PC-3 (cell line): ENCODE measurements around the gene FBXW7. TPM values are rescaled to one million over a fixed set of nuclear protein-coding genes. Genes with fewer than 3 reads are reported as not detected.

ENCODE experiments used
- ATAC-seq: fragments of 200-7000 bp; cut with Tn5 transposase; 2 replicates; pipeline ENCODE4 v1.9.1; 2020; ENCODE audit warnings: mild to moderate bottlenecking, moderate library complexity
- BruUV-seq: library from RNA; stranded (reverse); fragments of 400-500 nt; replicated peaks from 2 replicates; lab custom pipeline; 2021; lab: Mats Ljungman, UMichigan
- CTCF ChIA-PET: fragments of 300-600 bp; sonication (Branson Sonifier 250); formaldehyde crosslinking; loops from one replicate; lab custom pipeline; 2022; ENCODE audit warnings: antibody characterized with exemption; lab: Charles Lee
- POLR2A ChIA-PET: fragments of 300-600 bp; sonication (Branson Sonifier 250); formaldehyde crosslinking; loops from one replicate; lab custom pipeline; 2022; ENCODE audit warnings: antibody characterized with exemption; ENCODE audit not compliant: unreplicated experiment; lab: Charles Lee
- DNase-seq: peaks from one replicate; pipeline ENCODE4 v3.0.0-alpha.2; 2015
- H2AFZ ChIP-seq: fragments of 300-600 bp; sonication (generic); 2 replicates; pipeline ENCODE4 v1.6.0; 2016; ENCODE audit warnings: antibody characterized with exemption, low read length
- H3F3A ChIP-seq: fragments of 300-600 bp; sonication (generic); one replicate; pipeline ENCODE4 v1.6.0; 2017; ENCODE audit warnings: antibody characterized with exemption, low read length, control low read depth, mild to moderate bottlenecking; ENCODE audit not compliant: unreplicated experiment
- H3K27ac ChIP-seq: fragments of 300-600 bp; sonication (generic); 2 replicates; pipeline ENCODE4 v1.5.1; 2016; ENCODE audit warnings: mild to moderate bottlenecking, low read length
- H3K27me3 ChIP-seq: fragments of 300-600 bp; sonication (generic); 2 replicates; pipeline ENCODE4 v1.6.1; 2016; ENCODE audit warnings: low read length, mixed read lengths
- H3K36me3 ChIP-seq: fragments of 300-600 bp; sonication (generic); 2 replicates; pipeline ENCODE4 v1.6.1; 2016; ENCODE audit warnings: low read depth, mixed run types, low read length, mixed read lengths
- H3K4me1 ChIP-seq: fragments of 300-600 bp; sonication (generic); 2 replicates; pipeline ENCODE4 v1.5.1; 2016; ENCODE audit warnings: low read length; ENCODE audit not compliant: insufficient read depth
- H3K4me2 ChIP-seq: fragments of 300-600 bp; sonication (generic); 2 replicates; pipeline ENCODE4 v1.6.0; 2016; ENCODE audit warnings: low read length
- H3K4me3 ChIP-seq: fragments of 300-600 bp; sonication (generic); 2 replicates; pipeline ENCODE4 v1.5.1; 2016; ENCODE audit warnings: mild to moderate bottlenecking, low read length, mixed read lengths
- H3K79me2 ChIP-seq: fragments of 300-600 bp; sonication (generic); 2 replicates; pipeline ENCODE4 v1.6.1; 2017; ENCODE audit warnings: low read length, mixed read lengths
- H3K9ac ChIP-seq: fragments of 300-600 bp; sonication (generic); 2 replicates; pipeline ENCODE4 v1.6.0; 2016; ENCODE audit warnings: mild to moderate bottlenecking, low read length
- H3K9me2 ChIP-seq: fragments of 300-600 bp; sonication (generic); replicated peaks from 2 replicates; pipeline ENCODE4 v1.6.1; 2016; ENCODE audit warnings: mixed run types, low read length, mixed read lengths
- H3K9me3 ChIP-seq: fragments of 300-600 bp; sonication (generic); 2 replicates; pipeline ENCODE4 v1.6.1; 2016; ENCODE audit warnings: low read length, mixed read lengths
- H4K20me1 ChIP-seq: fragments of 300-600 bp; sonication (generic); 2 replicates; pipeline ENCODE4 v1.6.1; 2016; ENCODE audit warnings: low read length, mixed read lengths
- EZH2 ChIP-seq: fragments of 300-600 bp; sonication (generic); IDR thresholded peaks from one replicate; pipeline ENCODE4 v1.6.1; 2017; ENCODE audit warnings: antibody characterized with exemption, mild to moderate bottlenecking, low read length; ENCODE audit not compliant: unreplicated experiment
- EZH2phosphoT487 ChIP-seq: fragments of 300-600 bp; sonication (generic); IDR thresholded peaks from 2 replicates; pipeline ENCODE4 v1.6.1; 2018; ENCODE audit warnings: mild to moderate bottlenecking, antibody characterized with exemption, low read length, borderline replicate concordance
- intact Hi-C: fragments of 100-400 bp; cut with micrococcal nuclease; formaldehyde crosslinking; loops from 2 replicates; pipeline ENCODE4 v1.9.0; 2023
- total RNA-seq: library from RNA; depleted of rRNA; stranded (reverse); fragments of >200 nt; gene quantifications from 2 replicates; pipeline ENCODE4 v1.2.3, GENCODE V29; 2014
- TF ChIP-seq, protein P1 (sequence below): fragments of 300-600 bp; sonication (generic); conservative IDR thresholded peaks from 2 replicates; pipeline ENCODE4 v1.5.1; 2017; ENCODE audit warnings: antibody characterized with exemption, low read depth, mild to moderate bottlenecking, low read length

FBXW7 gene
- total RNA-seq, 1 experiment from 2014 or later, result 24.3 TPM

DNA sequence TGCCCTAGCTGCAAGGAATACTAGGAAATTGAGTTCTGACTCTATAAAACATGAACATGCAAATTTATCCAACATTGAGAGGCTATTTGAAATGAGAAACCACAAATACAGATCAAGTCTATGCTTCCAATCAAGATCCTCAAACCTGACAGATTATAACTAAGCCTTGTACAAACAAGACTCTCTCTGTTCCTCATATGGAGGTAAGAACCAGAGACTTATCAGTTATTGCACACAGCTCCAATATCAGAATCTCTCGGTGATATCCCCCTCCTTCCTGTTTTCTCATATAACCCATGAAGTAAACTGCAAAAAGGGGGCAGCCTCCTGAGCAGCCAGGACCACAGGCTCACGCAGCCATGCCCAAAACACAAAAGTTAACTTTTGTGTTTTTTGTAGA lies 36.5 kb downstream of the FBXW7 start:
- Histone ChIP-seq H4K20me1 (0 out of 2 replicates have a peak, but pooled peaks cover 4% of the 10 kb centered on the region), H3K4me1 (no peaks in the 10 kb centered on the region)
- CTCF ChIA-PET, result no interaction called here

DNA sequence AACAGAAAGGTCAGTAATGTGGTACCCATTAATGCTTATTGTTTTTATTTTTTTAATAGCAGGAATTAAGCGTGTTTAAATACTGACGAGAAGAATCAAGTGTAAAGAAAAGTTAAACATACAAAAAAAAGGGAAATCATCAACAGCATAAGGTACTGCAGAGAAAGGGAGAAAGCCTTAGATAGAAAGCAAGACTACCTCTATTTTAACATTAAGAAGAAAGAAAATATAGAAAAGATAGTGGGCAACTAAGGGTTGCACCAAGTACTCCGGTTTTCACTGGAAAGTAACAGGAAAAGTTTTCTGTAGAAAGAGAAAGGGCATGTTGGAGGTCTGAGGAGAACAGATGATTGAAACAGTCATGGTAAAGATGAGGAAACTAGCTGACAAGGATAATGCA lies 41.9 kb downstream of the FBXW7 start:
- Histone ChIP-seq H3K36me3 (no peaks in the 10 kb centered on the region), H3K79me2 (peaks cover 68% of the 10 kb centered on the region), H3K27me3 (no peaks in the 10 kb centered on the region), H3K9me2 (no peaks in the 10 kb centered on the region), H4K20me1 (0 out of 2 replicates have a peak, but pooled peaks cover under 1% of the 10 kb centered on the region), H3K4me3 (no peak overlapping the region), H3K4me2 (no peak overlapping the region), H3K4me1 (peaks cover 11% of the 10 kb centered on the region), H3K27ac (no peak overlapping the region), H3K9me3 (no peaks in the 10 kb centered on the region), H3F3A (no peaks in the 10 kb centered on the region), H2AFZ (no peak overlapping the region), H3K9ac (no peak overlapping the region)
- no TSS peak for BruUV-seq
- DNase-seq (no peak), ATAC-seq (no peak)
- intact Hi-C loops, result no loop called here
- no peak for TF ChIP-seq EZH2phosphoT487
- TF ChIP-seq, protein P1, sequence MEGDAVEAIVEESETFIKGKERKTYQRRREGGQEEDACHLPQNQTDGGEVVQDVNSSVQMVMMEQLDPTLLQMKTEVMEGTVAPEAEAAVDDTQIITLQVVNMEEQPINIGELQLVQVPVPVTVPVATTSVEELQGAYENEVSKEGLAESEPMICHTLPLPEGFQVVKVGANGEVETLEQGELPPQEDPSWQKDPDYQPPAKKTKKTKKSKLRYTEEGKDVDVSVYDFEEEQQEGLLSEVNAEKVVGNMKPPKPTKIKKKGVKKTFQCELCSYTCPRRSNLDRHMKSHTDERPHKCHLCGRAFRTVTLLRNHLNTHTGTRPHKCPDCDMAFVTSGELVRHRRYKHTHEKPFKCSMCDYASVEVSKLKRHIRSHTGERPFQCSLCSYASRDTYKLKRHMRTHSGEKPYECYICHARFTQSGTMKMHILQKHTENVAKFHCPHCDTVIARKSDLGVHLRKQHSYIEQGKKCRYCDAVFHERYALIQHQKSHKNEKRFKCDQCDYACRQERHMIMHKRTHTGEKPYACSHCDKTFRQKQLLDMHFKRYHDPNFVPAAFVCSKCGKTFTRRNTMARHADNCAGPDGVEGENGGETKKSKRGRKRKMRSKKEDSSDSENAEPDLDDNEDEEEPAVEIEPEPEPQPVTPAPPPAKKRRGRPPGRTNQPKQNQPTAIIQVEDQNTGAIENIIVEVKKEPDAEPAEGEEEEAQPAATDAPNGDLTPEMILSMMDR, result no peak
- ChIA-PET POLR2A (no interaction called here), CTCF (no interaction called here)

More for the DNA sequence above, 36.5 kb downstream of the FBXW7 start:
- H3K4me3 ChIP-seq, result no peak overlapping the region
- no TSS peak for BruUV-seq
- no peaks in the 10 kb centered on the region for H3K27me3 ChIP-seq
- no peak overlapping the region for H3K9ac ChIP-seq
- H3K79me2 ChIP-seq, result peaks cover 59% of the 10 kb centered on the region
- H3K4me2 ChIP-seq, result no peak overlapping the region
- POLR2A ChIA-PET, result no interaction called here
- no peaks in the 10 kb centered on the region for H3K9me3 ChIP-seq
- no peak overlapping the region for H2AFZ ChIP-seq
- ATAC-seq, result no peak
- no peaks in the 10 kb centered on the region for H3F3A ChIP-seq
- no peak overlapping the region for H3K27ac ChIP-seq
- no peak for DNase-seq
- TF ChIP-seq EZH2 (no peak), EZH2phosphoT487 (no peak)
- TF ChIP-seq, protein P1, result no peak
- intact Hi-C loops, result no loop called here
- no peaks in the 10 kb centered on the region for H3K9me2 ChIP-seq
- H3K36me3 ChIP-seq, result no peaks in the 10 kb centered on the region

DNA sequence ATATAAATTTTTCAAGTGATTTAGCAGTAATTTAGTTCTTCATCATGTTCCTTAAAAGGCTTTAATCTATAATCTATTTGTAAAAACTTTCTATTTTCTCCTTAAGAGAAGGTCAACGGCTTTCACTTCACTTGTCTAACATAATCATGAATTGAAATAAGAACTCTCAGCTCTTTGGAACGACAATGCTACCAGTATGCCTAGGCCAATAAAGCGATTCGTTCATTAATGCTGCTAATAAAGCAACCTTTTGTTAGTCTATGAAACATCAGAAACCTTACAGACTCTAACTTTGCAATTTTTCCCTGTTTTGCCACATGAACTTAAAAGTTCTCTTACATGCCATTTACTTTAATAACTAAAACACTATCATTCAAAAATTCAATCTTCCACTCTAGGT lies 47.6 kb downstream of the FBXW7 start:
- Histone ChIP-seq H3K27ac (no peak overlapping the region), H3K4me2 (no peak overlapping the region), H3K36me3 (no peaks in the 10 kb centered on the region), H3K4me3 (no peak overlapping the region), H3K9me2 (no peaks in the 10 kb centered on the region), H3K9ac (no peak overlapping the region), H3K4me1 (peaks cover 41% of the 10 kb centered on the region), H3K27me3 (no peaks in the 10 kb centered on the region), H2AFZ (no peak overlapping the region), H3K79me2 (peaks cover 78% of the 10 kb centered on the region), H4K20me1 (no peaks in the 10 kb centered on the region), H3K9me3 (no peaks in the 10 kb centered on the region), H3F3A (no peaks in the 10 kb centered on the region)
- ATAC-seq (no peak), DNase-seq (no peak)
- no peak for TF ChIP-seq EZH2phosphoT487
- ChIA-PET POLR2A (no interaction called here), CTCF (no interaction called here)
- no TSS peak for BruUV-seq
- intact Hi-C loops, result no loop called here
